ENCODE data around the gene SHCBP1L.

SHCBP1L gene

GRCh38 chr1:182952677-182953444 is at the start of gene SHCBP1L:
SHCBP1L (minus strand) TSS chr1:182953166; CDS start chr1:182953133, 33 bp downstream.
- DNase-seq (ENCODE audit: low read depth) = no peak

GRCh38 chr1:183002267-183002666 is 49.3 kb upstream of the SHCBP1L start:
- no peak for DNase-seq (ENCODE audit: low read depth)

GRCh38 chr1:183000167-183000962 is 47.4 kb upstream of the SHCBP1L start:
- no peak for DNase-seq (ENCODE audit: low read depth)

- DNase-seq (ENCODE audit: low read depth) = no peak
These were observed 45.5 kb upstream of the SHCBP1L start for GRCh38 chr1:182998482-182998881.

GRCh38 chr1:182996816-182997215 is 43.9 kb upstream of the SHCBP1L start:
- DNase-seq (ENCODE audit: low read depth) = no peak

- DNase-seq (ENCODE audit: low read depth) = no peak
These were observed 42.9 kb upstream of the SHCBP1L start for GRCh38 chr1:182995894-182996293.

- DNase-seq (ENCODE audit: low read depth) = no peak
These were observed 40.8 kb upstream of the SHCBP1L start for GRCh38 chr1:182993746-182994145.

GRCh38 chr1:182990413-182991144 is 37.6 kb upstream of the SHCBP1L start:
- DNase-seq (ENCODE audit: low read depth) = peak; percentile 45

- no peak for DNase-seq (ENCODE audit: low read depth)
These were observed 32.9 kb upstream of the SHCBP1L start for GRCh38 chr1:182985876-182986275.

GRCh38 chr1:182984621-182985020 is 31.7 kb upstream of the SHCBP1L start:
- no peak for DNase-seq (ENCODE audit: low read depth)

GRCh38 chr1:182984138-182984537 is 31.2 kb upstream of the SHCBP1L start:
- DNase-seq (ENCODE audit: low read depth) = no peak

- DNase-seq (ENCODE audit: low read depth) = no peak
These were observed 25.3 kb upstream of the SHCBP1L start for GRCh38 chr1:182978151-182978853.

- peak; percentile 21 for DNase-seq (ENCODE audit: low read depth)
These were observed 24.5 kb upstream of the SHCBP1L start for GRCh38 chr1:182977480-182977879.

- DNase-seq (ENCODE audit: low read depth) = peak; percentile 23
These were observed 21.7 kb upstream of the SHCBP1L start for GRCh38 chr1:182974506-182975191.

GRCh38 chr1:182972829-182973228 is 19.9 kb upstream of the SHCBP1L start:
- DNase-seq (ENCODE audit: low read depth) = no peak

- no peak for DNase-seq (ENCODE audit: low read depth)
These were observed 19.3 kb upstream of the SHCBP1L start for GRCh38 chr1:182972231-182972630.

- DNase-seq (ENCODE audit: low read depth) = no peak
These were observed 18.3 kb upstream of the SHCBP1L start for GRCh38 chr1:182971219-182971618.

GRCh38 chr1:182968836-182969734 is 16.1 kb upstream of the SHCBP1L start:
- no peak for DNase-seq (ENCODE audit: low read depth)

- DNase-seq (ENCODE audit: low read depth) = peak; percentile 43
These were observed 15.3 kb upstream of the SHCBP1L start for GRCh38 chr1:182968151-182968741.

GRCh38 chr1:182965861-182966260 is 12.9 kb upstream of the SHCBP1L start:
- no peak for DNase-seq (ENCODE audit: low read depth)

All from iris pigment epithelial cell (primary cell).